Measurements from ENCODE around the gene PCSK6. TPM values are rescaled to one million over a fixed set of nuclear protein-coding genes. Genes with fewer than 3 reads are reported as not detected.

Gene PCSK6
- total and polyA plus RNA-seq, 9 donors, result 3.8 to 26.0 (median 13.0) TPM

DNA sequence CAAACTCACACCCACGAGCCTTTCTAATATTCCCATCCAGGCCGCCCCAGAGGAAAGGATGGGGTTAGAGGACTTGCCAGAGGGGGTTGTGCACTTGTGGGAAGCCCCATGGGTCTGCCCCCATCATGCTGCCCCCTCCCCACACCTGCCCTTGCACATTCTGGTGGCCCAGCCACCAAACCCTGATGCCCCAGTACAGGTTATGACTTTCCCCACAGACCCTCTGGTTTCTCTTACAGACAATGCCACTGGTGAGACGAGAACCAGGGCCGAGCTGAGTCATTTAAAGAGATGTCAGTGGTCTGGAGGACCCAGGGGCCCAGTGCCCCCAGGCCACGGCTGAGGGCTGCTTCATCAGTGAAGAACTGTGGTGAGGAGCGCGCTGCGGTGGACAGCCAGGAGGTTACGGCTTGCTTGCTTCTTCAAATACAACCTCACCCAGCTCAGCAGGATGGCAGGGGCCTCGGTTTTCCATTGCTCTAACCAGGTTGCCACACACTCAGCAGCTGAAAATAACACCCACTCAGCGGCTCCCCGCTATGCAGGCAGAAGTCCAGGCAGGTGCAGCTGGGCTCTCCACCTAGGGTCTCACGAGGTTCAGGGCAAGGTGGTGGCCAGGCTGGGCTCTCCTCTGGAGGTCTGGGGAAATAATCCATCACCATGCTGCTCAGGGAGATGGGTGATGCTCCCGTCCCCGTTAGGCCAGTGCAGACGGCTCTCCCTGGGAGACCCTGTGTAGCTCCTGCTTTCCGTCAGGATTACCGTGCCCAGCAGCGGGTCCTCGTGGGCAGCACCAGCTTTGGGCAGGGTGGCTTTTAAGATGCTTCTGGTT, 180.7 kb downstream of the PCSK6 start:
- intact Hi-C loops (cut with DNase I), result loop anchor here in 2 of 4 donors (5.0 to 10.0 kb wide), 3 partner anchors 186 to 333 kb away; no protein-coding TSS in a partner anchor
- 81 to 90% (median 89%) methylated on average over 20 of the region's 20 CpGs for WGBS, 3 donors
- H3K36me3 ChIP-seq, result no peaks in the 10 kb centered on the region
- no peaks in the 10 kb centered on the region for H3K4me1 ChIP-seq (ENCODE audit: insufficient read depth)
- no peak for DNase-seq
- TF ChIP-seq CTCF (IDR thresholded peaks at IDR 0.05) (no peak), POLR2A (IDR thresholded peaks at IDR 0.05) (no peak), EP300 (IDR thresholded peaks at IDR 0.05) (no peak)
- no peaks in the 10 kb centered on the region for H3K9me3 ChIP-seq
- no peaks in the 10 kb centered on the region for H3K27me3 ChIP-seq
- H3K4me3 ChIP-seq, result no peak overlapping the region
- H3K27ac ChIP-seq, result no peak overlapping the region

DNA sequence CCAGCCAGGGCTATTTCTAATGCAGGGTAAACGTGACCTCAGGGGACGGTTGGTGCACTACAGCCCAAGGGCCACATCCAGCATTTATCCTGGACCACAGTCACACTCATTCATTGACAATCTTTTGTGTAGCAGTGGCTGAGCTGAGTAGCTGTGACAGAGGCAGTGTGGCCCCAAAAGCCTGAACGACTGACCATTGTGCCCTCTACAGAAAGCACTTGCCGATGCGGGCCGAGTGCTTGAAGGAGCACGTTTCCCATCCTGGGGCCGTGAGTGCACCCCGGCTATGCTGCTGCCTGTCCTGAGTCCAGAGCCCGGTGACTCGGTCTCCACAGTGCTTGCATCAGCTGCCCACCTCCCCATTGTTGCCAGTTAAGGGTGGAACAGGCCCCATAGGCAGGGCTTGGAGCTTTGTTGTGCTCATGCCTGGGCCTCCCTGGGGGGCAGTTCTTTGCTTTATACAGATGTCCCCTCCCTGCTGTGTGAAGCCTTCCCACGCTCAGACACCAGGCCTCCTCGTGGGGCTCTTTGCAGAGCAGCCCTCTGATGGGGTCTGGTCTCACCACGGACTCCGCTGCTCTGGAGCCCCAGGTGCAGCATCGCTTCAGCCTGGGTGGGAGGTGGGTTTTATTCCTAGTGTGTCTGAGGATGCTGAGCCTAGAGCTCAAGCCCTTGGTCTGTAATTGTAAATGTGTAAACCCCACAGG, 181.5 kb downstream of the PCSK6 start:
- Histone ChIP-seq H3K4me1 (ENCODE audit: insufficient read depth) (no peaks in the 10 kb centered on the region), H3K27me3 (no peaks in the 10 kb centered on the region), H3K27ac (no peak overlapping the region), H3K36me3 (no peaks in the 10 kb centered on the region), H3K4me3 (no peak overlapping the region), H3K9me3 (no peaks in the 10 kb centered on the region)
- intact Hi-C loops (cut with DNase I), result loop anchor here in 2 of 4 donors (5.0 to 10.0 kb wide), 3 partner anchors 187 to 334 kb away; no protein-coding TSS in a partner anchor
- no peak for DNase-seq
- WGBS, 3 donors, result 86 to 93% (median 87%) methylated on average over 16 of the region's 16 CpGs
- no peak for TF ChIP-seq CTCF (IDR thresholded peaks at IDR 0.05)
- no peak for TF ChIP-seq POLR2A (IDR thresholded peaks at IDR 0.05)
- no peak for TF ChIP-seq EP300 (IDR thresholded peaks at IDR 0.05)

- intact Hi-C loops (cut with DNase I), result loop anchor here in 2 of 4 donors (5.0 to 10.0 kb wide), 3 partner anchors 188 to 335 kb away; no protein-coding TSS in a partner anchor
- 63 to 71% (median 67%) methylated on average over 24 of the region's 24 CpGs for WGBS, 3 donors
These were observed 182.2 kb downstream of the PCSK6 start for GRCh38 chr15:101307048-101307896.

More at GRCh38 chr15:101307048-101307896, 182.2 kb downstream of the PCSK6 start:
- Histone ChIP-seq H3K4me3 (no peak overlapping the region), H3K36me3 (no peaks in the 10 kb centered on the region), H3K27ac (no peak overlapping the region), H3K27me3 (no peaks in the 10 kb centered on the region), H3K4me1 (ENCODE audit: insufficient read depth) (no peaks in the 10 kb centered on the region), H3K9me3 (no peaks in the 10 kb centered on the region)
- DNase-seq, result no peak
- no peak for TF ChIP-seq POLR2A (IDR thresholded peaks at IDR 0.05)
- TF ChIP-seq CTCF (IDR thresholded peaks at IDR 0.05), result no peak
- TF ChIP-seq EP300 (IDR thresholded peaks at IDR 0.05), result no peak
